Hematopoietic multipotent progenitor cell treated with erythropoietin and hydrocortisone succinate and interleukin-3 and kit ligand, for 6 days (in vitro differentiated cells): ENCODE results near the gene FMNL2.

ENCODE experiments used
- DNase-seq: peaks from one replicate; pipeline ENCODE4 v3.0.0-alpha.2; 2015

FMNL2 gene

GRCh38 chr2:152682663-152683062 is 347.7 kb downstream of the FMNL2 start:
- DNase-seq: no peak

- no peak for DNase-seq
Observed at GRCh38 chr2:152683400-152683799, 348.4 kb downstream of the FMNL2 start.

DNA sequence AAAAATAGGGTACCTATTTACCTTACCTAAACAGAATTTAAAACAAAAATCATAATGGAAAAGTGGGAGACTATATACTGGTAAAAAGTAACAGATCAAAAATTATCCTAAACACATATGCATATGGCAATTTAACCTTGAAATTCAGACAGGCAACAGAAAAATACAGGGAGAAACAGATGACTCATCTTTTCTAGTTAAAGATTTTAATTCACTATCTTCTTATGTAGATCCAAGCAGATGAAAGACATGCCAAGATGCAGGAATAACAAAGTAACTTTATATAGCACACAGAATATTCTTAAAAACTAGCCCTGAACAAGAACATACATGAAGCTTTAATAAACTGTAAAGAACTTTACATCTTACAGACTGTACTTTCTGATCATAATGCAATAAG is 351.3 kb downstream of the FMNL2 start:
- DNase-seq: no peak

- DNase-seq: no peak
Observed at GRCh38 chr2:152693033-152693432, 358.1 kb downstream of the FMNL2 start.

DNA sequence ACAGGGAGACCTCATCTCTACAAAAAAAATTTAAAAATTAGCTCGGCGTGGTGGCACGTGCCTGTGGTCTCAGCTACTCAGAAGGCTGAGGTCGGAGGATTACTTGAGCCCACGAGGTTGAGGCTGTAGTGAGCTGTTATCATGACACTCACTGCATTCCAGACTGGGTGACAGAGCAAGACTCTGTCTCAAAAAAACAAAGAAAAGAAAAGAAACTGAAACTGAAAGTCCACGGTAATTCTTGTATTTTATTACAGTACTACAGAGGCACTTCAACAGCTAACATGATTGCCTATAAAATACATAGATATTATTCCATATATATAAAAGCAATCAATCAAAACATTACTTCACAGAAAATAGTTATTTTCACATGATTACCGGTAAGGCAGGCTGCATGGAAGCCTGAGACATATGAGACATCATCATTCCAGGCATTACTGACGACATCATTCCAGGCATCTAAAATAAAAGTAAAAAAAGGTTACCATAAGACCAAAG is 359.2 kb downstream of the FMNL2 start:
- peak; percentile 60 for DNase-seq

- no peak for DNase-seq
Observed at GRCh38 chr2:152695763-152696162, 360.8 kb downstream of the FMNL2 start.

GRCh38 chr2:152696476-152696875 is 361.5 kb downstream of the FMNL2 start:
- DNase-seq: no peak
